Adipocyte (in vitro differentiated cells): ENCODE data around the gene SLCO1A2.

ENCODE experiments used
- DNase-seq: peaks from one replicate; pipeline ENCODE4 v3.0.0-alpha.2; 2015; ENCODE audit warnings: low read depth
- H3K27me3 ChIP-seq: replicated peaks from 2 replicates; pipeline ENCODE4 v1.7.0; 2013; ENCODE audit warnings: mild to moderate bottlenecking, low read length, moderate library complexity; ENCODE audit not compliant: control insufficient read depth, insufficient read depth
- H3K36me3 ChIP-seq: 2 replicates; pipeline ENCODE4 v1.7.0; 2013; ENCODE audit warnings: low read length, mild to moderate bottlenecking, moderate library complexity; ENCODE audit not compliant: control insufficient read depth, insufficient read depth, severe bottlenecking
- H3K4me1 ChIP-seq: 2 replicates; pipeline ENCODE4 v1.7.0; 2013; ENCODE audit warnings: mild to moderate bottlenecking, low read length, moderate library complexity; ENCODE audit not compliant: control insufficient read depth, insufficient read depth
- H3K4me3 ChIP-seq: 2 replicates; pipeline ENCODE4 v1.7.0; 2013; ENCODE audit warnings: mild to moderate bottlenecking, low read length, moderate library complexity
- H3K9ac ChIP-seq: 2 replicates; pipeline ENCODE4 v1.7.0; 2013; ENCODE audit warnings: mild to moderate bottlenecking, low read length, moderate library complexity
- H3K9me3 ChIP-seq: 2 replicates; pipeline ENCODE4 v1.7.0; 2013; ENCODE audit warnings: mild to moderate bottlenecking, low read length, moderate library complexity; ENCODE audit not compliant: control insufficient read depth

The SLCO1A2 gene

DNA sequence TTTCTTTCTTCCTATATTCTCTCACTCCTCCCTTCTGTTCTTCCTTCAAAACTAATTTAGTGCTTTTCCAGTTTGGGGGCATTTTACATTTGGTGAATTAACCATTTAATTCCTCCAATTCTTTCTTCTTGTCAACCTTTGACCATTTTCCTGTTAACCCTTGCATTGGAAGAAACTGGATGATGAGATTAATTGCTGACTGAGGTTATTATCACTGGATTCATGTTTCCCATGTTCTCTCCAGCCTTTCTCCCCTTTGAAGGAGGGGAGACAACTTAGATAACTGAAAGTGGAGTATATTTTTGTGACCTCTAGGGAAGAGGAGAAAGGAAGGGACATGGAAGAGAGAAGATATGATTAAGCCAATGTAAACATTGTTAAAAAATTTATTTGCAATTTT is 70.5 kb downstream of the SLCO1A2 start:
- Histone ChIP-seq H3K36me3 (no peaks in the 10 kb centered on the region), H3K9ac (no peak overlapping the region), H3K4me3 (no peak overlapping the region), H3K4me1 (no peaks in the 10 kb centered on the region), H3K27me3 (no peaks in the 10 kb centered on the region), H3K9me3 (peaks cover 17% of the 10 kb centered on the region)
- no peak for DNase-seq

DNA sequence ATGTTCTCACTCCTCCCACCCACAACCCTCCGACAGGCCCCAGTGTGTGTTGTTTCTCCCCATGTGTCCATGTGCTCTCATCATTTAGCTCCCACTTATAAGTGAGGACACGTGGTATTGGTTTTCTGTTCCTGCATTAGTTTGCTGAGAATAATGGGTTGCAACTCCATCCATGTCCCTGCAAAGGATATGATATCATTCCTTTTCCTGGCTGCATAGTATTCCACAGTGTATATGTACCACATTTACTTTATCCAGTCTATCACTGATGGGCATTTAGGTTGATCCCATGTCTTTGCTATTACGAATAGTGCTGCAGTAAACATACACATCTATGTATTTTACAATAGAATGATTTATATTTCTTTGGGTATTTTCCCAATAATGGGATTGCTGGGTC is 77.5 kb downstream of the SLCO1A2 start:
- H3K4me3 ChIP-seq, result no peak overlapping the region
- H3K4me1 ChIP-seq, result no peaks in the 10 kb centered on the region
- peaks cover 7% of the 10 kb centered on the region for H3K9me3 ChIP-seq
- DNase-seq, result no peak
- no peak overlapping the region for H3K9ac ChIP-seq
- no peaks in the 10 kb centered on the region for H3K36me3 ChIP-seq
- H3K27me3 ChIP-seq, result no peaks in the 10 kb centered on the region

DNA sequence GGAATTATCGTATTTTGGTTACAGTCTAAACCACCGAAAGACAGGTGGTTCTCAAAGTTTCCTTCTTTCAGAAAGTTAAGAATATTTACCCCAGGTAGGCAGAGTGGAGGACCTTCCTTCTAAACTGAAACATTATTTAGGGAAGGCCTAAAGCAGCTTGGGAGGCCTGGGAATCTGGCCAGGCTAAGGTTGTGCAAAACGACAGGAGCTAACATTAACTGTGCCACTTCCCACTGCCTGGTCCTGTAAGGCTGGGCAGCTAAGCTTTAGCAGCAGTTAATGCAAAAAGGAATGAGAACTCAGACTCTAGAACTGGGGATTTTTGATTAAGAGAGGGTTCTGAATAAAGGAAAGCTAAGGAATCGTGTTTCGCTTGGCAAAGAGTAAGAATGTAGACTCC is 82.6 kb downstream of the SLCO1A2 start:
- Histone ChIP-seq H3K36me3 (no peaks in the 10 kb centered on the region), H3K4me1 (no peaks in the 10 kb centered on the region), H3K9me3 (no peaks in the 10 kb centered on the region), H3K27me3 (no peaks in the 10 kb centered on the region), H3K9ac (no peak overlapping the region), H3K4me3 (no peak overlapping the region)
- DNase-seq, result no peak

DNA sequence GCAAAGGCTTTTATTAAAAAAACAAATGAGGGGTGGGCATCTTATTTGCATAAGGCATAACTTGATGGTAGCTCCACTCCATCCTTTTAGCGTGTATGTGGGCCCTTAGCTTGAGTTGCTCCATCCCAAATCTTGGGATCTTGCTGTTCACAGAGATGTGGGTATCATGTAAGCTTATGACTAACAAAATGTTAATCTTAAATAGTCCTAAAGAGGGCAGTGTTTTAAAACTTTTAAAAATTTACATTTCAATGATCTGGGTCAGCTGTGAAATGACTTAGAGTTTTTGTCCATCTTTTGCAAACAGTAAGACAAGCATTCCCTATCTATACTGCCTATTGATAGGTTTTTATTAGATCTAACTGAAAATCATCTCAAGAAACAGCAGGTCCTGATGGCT is 86.0 kb downstream of the SLCO1A2 start:
- Histone ChIP-seq H3K9ac (no peak overlapping the region), H3K9me3 (no peaks in the 10 kb centered on the region), H3K36me3 (no peaks in the 10 kb centered on the region), H3K4me1 (no peaks in the 10 kb centered on the region), H3K4me3 (no peak overlapping the region), H3K27me3 (no peaks in the 10 kb centered on the region)
- DNase-seq, result peak; percentile 57

DNA sequence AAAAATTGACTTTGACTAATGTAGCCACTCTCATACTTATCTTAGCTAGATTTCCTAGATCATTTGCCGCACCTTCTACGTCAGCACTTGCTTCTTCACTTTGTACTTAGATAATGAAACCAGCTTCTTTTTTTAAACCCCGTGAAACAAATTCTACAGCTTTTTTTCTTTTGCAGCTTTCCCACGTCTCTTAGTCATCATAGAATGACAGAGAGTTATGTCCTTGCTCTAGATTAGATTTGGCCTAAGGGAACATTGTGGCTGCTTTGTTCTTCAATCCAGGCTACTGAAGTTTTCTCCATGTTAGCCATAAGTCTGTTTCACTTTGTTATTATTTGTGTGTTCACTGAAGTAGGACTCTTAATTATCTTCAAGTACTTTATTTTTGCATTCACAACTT is 94.9 kb downstream of the SLCO1A2 start:
- Histone ChIP-seq H3K9ac (no peak overlapping the region), H3K4me3 (no peak overlapping the region), H3K9me3 (peaks cover 4% of the 10 kb centered on the region), H3K27me3 (no peaks in the 10 kb centered on the region), H3K4me1 (no peaks in the 10 kb centered on the region), H3K36me3 (no peaks in the 10 kb centered on the region)
- no peak for DNase-seq

DNA sequence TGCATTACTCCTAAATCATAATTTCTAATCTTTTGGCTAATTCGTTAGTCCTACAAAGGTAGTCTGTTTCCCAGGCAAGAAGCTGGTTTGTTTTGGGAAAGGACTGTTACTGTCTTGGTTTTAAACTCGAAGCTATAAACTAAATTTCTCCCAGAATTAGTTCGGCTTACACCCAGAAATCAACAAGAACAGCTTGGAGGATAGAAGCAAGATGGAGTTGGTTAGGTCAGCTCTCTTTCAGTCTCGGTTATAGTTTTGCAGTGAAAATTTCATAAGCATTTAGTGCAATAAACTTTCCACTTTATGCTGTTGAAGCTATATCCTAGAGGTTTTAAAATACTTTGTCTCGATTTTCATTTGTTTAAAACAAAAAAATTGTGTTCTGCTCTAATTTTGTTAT is 100.3 kb downstream of the SLCO1A2 start:
- H3K4me3 ChIP-seq, result no peak overlapping the region
- no peaks in the 10 kb centered on the region for H3K36me3 ChIP-seq
- H3K27me3 ChIP-seq, result no peaks in the 10 kb centered on the region
- H3K9ac ChIP-seq, result no peak overlapping the region
- no peaks in the 10 kb centered on the region for H3K9me3 ChIP-seq
- DNase-seq, result no peak
- H3K4me1 ChIP-seq, result no peaks in the 10 kb centered on the region

DNA sequence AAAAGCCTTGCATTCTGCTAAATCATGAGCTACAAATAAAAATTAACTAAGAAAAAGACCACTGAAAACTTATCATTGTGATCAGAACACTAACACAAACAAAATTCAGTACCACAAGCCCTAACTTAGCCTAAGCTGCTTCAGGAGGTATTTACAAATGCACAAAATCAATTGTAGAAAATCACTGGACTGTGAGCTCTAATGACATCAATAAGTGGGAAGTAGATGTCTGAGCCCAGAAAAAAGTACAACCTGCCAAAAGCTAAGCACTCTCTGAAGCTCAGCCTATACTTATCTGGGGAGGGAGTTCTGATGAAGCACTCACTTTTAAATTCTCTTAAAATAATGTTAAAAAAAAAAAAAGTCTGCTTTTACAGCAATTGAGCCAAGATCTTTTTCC is 110.8 kb downstream of the SLCO1A2 start:
- Histone ChIP-seq H3K9me3 (no peaks in the 10 kb centered on the region), H3K36me3 (no peaks in the 10 kb centered on the region), H3K9ac (no peak overlapping the region), H3K4me1 (no peaks in the 10 kb centered on the region), H3K4me3 (no peak overlapping the region), H3K27me3 (no peaks in the 10 kb centered on the region)
- no peak for DNase-seq

DNA sequence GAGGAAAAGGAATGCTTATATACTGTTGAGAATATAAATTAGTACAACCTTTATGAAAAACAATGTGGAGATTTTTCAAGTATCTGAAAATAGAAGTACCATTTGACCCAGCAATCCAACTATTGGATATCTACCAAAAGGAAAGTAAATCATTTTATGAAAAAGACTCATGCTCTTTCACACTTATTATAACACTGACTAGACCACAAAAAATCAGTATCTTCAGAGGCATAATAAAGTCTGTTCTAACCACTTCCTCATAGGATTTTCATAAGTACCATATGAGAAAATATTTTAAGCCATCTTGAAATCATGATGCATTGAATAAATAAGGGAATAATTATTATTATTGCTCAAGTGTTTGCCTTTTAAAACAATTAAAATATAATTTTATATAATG is 112.9 kb downstream of the SLCO1A2 start:
- H3K4me3 ChIP-seq, result no peak overlapping the region
- H3K36me3 ChIP-seq, result no peaks in the 10 kb centered on the region
- H3K9me3 ChIP-seq, result no peaks in the 10 kb centered on the region
- H3K4me1 ChIP-seq, result no peaks in the 10 kb centered on the region
- H3K9ac ChIP-seq, result no peak overlapping the region
- no peak for DNase-seq
- H3K27me3 ChIP-seq, result no peaks in the 10 kb centered on the region

DNA sequence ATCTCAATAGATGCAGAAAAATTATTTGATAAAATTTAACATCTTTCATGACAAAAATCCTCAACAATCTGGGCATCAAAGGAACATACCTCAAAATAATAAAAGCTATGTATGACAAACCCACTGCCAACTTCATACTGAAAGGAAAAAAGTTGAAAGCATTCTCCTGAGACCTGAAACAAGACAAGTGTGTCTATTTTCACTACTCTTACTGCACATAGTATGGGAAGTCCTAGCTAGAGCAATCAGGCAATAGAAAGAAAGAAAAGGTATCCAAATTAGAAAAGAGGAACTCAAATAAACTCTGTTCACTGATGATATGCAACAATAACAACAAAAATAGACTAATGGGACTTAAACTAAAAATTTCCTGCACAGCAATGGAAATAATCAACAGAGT is 113.6 kb downstream of the SLCO1A2 start:
- Histone ChIP-seq H3K9ac (no peak overlapping the region), H3K36me3 (no peaks in the 10 kb centered on the region), H3K4me3 (no peak overlapping the region), H3K27me3 (no peaks in the 10 kb centered on the region), H3K4me1 (no peaks in the 10 kb centered on the region), H3K9me3 (no peaks in the 10 kb centered on the region)
- DNase-seq, result no peak

DNA sequence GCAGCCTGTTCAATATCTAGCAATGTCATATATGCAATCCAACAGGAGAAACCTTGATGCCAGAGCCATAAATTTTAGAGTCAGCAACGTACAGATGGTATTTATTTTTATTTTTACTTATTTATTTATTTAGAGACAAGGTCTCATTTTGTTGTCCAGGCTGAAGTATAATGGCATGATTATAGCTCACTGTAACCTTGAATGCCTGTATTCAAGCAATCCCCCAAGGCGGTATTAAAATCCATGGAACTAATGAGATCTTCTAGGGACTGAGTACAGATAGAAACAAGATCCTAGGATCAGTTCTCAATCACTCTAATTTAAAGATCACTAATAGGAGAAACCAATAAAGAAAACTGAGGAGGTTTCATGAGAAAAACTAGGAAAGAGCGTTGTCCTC is 114.5 kb downstream of the SLCO1A2 start:
- H3K36me3 ChIP-seq, result no peaks in the 10 kb centered on the region

DNA sequence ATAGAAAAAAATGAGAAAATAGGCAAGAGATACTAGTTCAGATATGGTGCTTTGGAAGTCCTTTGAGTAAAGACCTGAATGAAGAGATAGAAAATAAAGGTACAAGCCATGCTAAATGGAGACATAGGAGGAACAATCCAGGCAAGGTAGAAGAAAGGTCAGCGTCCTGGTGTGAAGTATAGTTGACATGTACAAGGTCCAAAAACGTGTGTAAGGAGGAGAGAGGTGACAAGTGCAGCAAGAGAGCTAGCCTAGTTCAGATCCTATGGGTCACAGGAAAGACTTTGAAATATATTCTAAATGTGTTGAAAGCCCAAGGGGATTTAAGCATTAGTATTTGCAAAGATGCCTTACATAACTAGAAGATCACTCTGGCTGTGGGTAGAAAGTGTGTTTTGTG is 115.5 kb downstream of the SLCO1A2 start:
- Histone ChIP-seq H3K9me3 (no peaks in the 10 kb centered on the region), H3K4me1 (no peaks in the 10 kb centered on the region), H3K4me3 (no peak overlapping the region), H3K27me3 (no peaks in the 10 kb centered on the region), H3K36me3 (no peaks in the 10 kb centered on the region), H3K9ac (no peak overlapping the region)
- no peak for DNase-seq

More for the DNA sequence above, 114.5 kb downstream of the SLCO1A2 start:
- Histone ChIP-seq H3K9me3 (no peaks in the 10 kb centered on the region), H3K9ac (no peak overlapping the region), H3K27me3 (no peaks in the 10 kb centered on the region), H3K4me3 (no peak overlapping the region), H3K4me1 (no peaks in the 10 kb centered on the region)
- DNase-seq, result no peak
